Cardiac muscle cell (in vitro differentiated cells and primary cell): Measurements from ENCODE around the gene GABRG3. TPM values are rescaled to one million over a fixed set of nuclear protein-coding genes. Genes with fewer than 3 reads are reported as not detected.
A peak's percentile ranks its signal among the peaks of the same experiment; 100 is the strongest.

Source experiments
- DNase-seq, 2 donors: peaks; one replicate each; pipeline versions ENCODE4 v3.0.0 to v3.0.0-alpha.2; 2010 to 2017; ENCODE audit warnings: low read depth in 1 of 2, low spot score in 1 of 2
- H3K27ac ChIP-seq: fragments of 200-600 bp; sonication (generic); 2 replicates; pipeline ENCODE4 v1.5.1; 2016
- H3K27me3 ChIP-seq: fragments of 200-600 bp; sonication (generic); 2 replicates; pipeline ENCODE4 v1.6.0; 2016; ENCODE audit warnings: control low read depth
- H3K36me3 ChIP-seq: fragments of 200-600 bp; sonication (generic); 2 replicates; pipeline ENCODE4 v1.5.1; 2016; ENCODE audit warnings: control low read depth
- H3K4me1 ChIP-seq: fragments of 200-600 bp; sonication (generic); 2 replicates; pipeline ENCODE4 v1.8.1; 2017; ENCODE audit warnings: low read depth, mild to moderate bottlenecking, mixed run types
- H3K4me3 ChIP-seq: fragments of 200-600 bp; sonication (generic); 2 replicates; pipeline ENCODE4 v1.5.1; 2016; ENCODE audit warnings: mild to moderate bottlenecking
- H3K9me3 ChIP-seq: fragments of 200-600 bp; sonication (generic); 2 replicates; pipeline ENCODE4 v1.5.1; 2017; ENCODE audit warnings: low read depth, mild to moderate bottlenecking, control low read depth
- CTCF ChIP-seq: IDR thresholded peaks from 2 replicates; pipeline ENCODE4 v1.5.1; 2012; ENCODE audit warnings: low read depth, mild to moderate bottlenecking, low read length
- polyA plus RNA-seq: library from polyadenylated mRNA; unstranded; fragments of >200 nt; fragmentation: Nextera tagmentation; extraction: Ambion mirVana; gene quantifications from 2 replicates; pipeline ENCODE4 v1.2.1, GENCODE V29; 2016
- total RNA-seq: library from RNA; depleted of rRNA; stranded (reverse); fragments of >200 nt; gene quantifications from 2 replicates; pipeline ENCODE4 v1.2.3, GENCODE V29; 2016

GABRG3 gene
- total and polyA plus RNA-seq, 2 experiments from 2014 or later, result not detected

GRCh38 chr15:27214961-27215360 is 244.0 kb downstream of the GABRG3 start:
- H3K27me3 ChIP-seq, result no peaks in the 10 kb centered on the region
- H3K36me3 ChIP-seq, result no peaks in the 10 kb centered on the region
- no peak overlapping the region for H3K27ac ChIP-seq
- no peak for TF ChIP-seq CTCF
- no peak for DNase-seq
- no peaks in the 10 kb centered on the region for H3K9me3 ChIP-seq
- H3K4me3 ChIP-seq, result no peak overlapping the region
- no peaks in the 10 kb centered on the region for H3K4me1 ChIP-seq

- DNase-seq, result no peak
- Histone ChIP-seq H3K9me3 (no peaks in the 10 kb centered on the region), H3K4me3 (no peak overlapping the region), H3K27ac (no peak overlapping the region), H3K36me3 (no peaks in the 10 kb centered on the region), H3K27me3 (no peaks in the 10 kb centered on the region), H3K4me1 (no peaks in the 10 kb centered on the region)
- TF ChIP-seq CTCF, result no peak
Observed at GRCh38 chr15:27218426-27218825, 247.4 kb downstream of the GABRG3 start.

- Histone ChIP-seq H3K4me1 (no peaks in the 10 kb centered on the region), H3K4me3 (no peak overlapping the region), H3K27me3 (no peaks in the 10 kb centered on the region), H3K36me3 (no peaks in the 10 kb centered on the region), H3K27ac (no peak overlapping the region), H3K9me3 (no peaks in the 10 kb centered on the region)
- no peak for DNase-seq
- no peak for TF ChIP-seq CTCF
Observed at GRCh38 chr15:27219636-27220035, 248.7 kb downstream of the GABRG3 start.

GRCh38 chr15:27220199-27220598 is 249.2 kb downstream of the GABRG3 start:
- no peak for DNase-seq
- Histone ChIP-seq H3K27me3 (no peaks in the 10 kb centered on the region), H3K9me3 (no peaks in the 10 kb centered on the region)

DNA sequence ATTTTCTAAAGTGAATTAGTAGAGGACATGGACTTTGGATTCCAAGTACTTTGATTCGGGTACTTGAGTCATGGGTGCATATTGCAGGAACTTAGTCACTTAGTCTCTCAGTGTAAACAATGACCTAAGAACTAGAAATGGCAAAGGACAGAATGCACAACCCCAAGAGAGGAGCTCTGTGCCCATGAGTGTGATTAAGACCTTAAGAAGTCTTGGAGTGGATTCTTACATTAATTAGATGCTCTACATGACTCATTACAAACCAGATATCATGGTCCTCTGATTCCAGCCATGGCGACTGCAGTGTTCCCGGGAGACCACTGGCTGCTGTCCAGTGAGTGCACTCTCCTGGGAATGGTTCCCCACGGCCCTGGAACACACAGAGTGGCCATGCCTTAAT is 251.5 kb downstream of the GABRG3 start:
- H3K36me3 ChIP-seq, result no peaks in the 10 kb centered on the region
- peak in 1 of 2 donors; percentile 9 for DNase-seq
- TF ChIP-seq CTCF, result no peak
- no peaks in the 10 kb centered on the region for H3K4me1 ChIP-seq
- no peak overlapping the region for H3K27ac ChIP-seq
- H3K9me3 ChIP-seq, result no peaks in the 10 kb centered on the region
- no peaks in the 10 kb centered on the region for H3K27me3 ChIP-seq
- H3K4me3 ChIP-seq, result no peak overlapping the region

More at GRCh38 chr15:27220199-27220598, 249.2 kb downstream of the GABRG3 start:
- no peak for TF ChIP-seq CTCF
- no peaks in the 10 kb centered on the region for H3K4me1 ChIP-seq
- H3K36me3 ChIP-seq, result no peaks in the 10 kb centered on the region
- no peak overlapping the region for H3K27ac ChIP-seq
- no peak overlapping the region for H3K4me3 ChIP-seq

DNA sequence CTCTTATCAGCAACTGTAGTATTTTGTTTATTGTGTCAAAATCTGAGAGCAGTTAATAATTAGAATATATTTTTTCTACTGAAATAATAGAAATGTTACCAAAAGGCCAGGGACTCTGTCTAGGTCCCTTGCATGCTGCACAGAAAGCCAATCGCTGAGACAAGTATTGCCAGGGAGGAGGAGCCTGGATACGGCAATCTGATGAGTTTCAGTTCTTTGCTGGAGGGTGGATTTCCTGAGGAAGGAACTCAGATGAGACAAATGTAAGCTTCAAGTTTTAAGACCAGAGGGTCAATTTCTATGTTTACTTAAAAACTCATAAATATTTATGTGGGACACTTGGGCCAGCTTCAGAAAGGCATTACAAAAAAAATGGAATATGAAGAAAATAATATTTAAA is 252.2 kb downstream of the GABRG3 start:
- TF ChIP-seq CTCF, result no peak
- Histone ChIP-seq H3K27me3 (no peaks in the 10 kb centered on the region), H3K27ac (no peak overlapping the region), H3K36me3 (no peaks in the 10 kb centered on the region), H3K4me3 (no peak overlapping the region), H3K9me3 (no peaks in the 10 kb centered on the region), H3K4me1 (no peaks in the 10 kb centered on the region)
- DNase-seq, result no peak
